Measurements from ENCODE around the gene NPAS3.

Gene NPAS3

GRCh38 chr14:33332497-33332896 lies 393.8 kb downstream of the NPAS3 start:
- no peak for DNase-seq (ENCODE audit: low spot score)

GRCh38 chr14:33335366-33335765 lies 396.7 kb downstream of the NPAS3 start:
- no peak for DNase-seq (ENCODE audit: low spot score)

GRCh38 chr14:33342299-33342974 lies 403.8 kb downstream of the NPAS3 start:
- no peak for DNase-seq (ENCODE audit: low spot score)

GRCh38 chr14:33343016-33343415 lies 404.3 kb downstream of the NPAS3 start:
- no peak for DNase-seq (ENCODE audit: low spot score)

GRCh38 chr14:33347796-33348195 lies 409.1 kb downstream of the NPAS3 start:
- DNase-seq (ENCODE audit: low spot score): no peak

- no peak for DNase-seq (ENCODE audit: low spot score)
Observed at GRCh38 chr14:33348510-33348909, 409.8 kb downstream of the NPAS3 start.

GRCh38 chr14:33349871-33350270 lies 411.2 kb downstream of the NPAS3 start:
- DNase-seq (ENCODE audit: low spot score): no peak

GRCh38 chr14:33350366-33350990 lies 411.8 kb downstream of the NPAS3 start:
- no peak for DNase-seq (ENCODE audit: low spot score)

GRCh38 chr14:33352821-33353220 lies 414.1 kb downstream of the NPAS3 start:
- DNase-seq (ENCODE audit: low spot score): no peak

GRCh38 chr14:33356181-33356580 lies 417.5 kb downstream of the NPAS3 start:
- DNase-seq (ENCODE audit: low spot score): no peak

GRCh38 chr14:33357225-33358010 lies 418.7 kb downstream of the NPAS3 start:
- DNase-seq (ENCODE audit: low spot score): no peak

- DNase-seq (ENCODE audit: low spot score): no peak
Observed at GRCh38 chr14:33359288-33359881, 420.7 kb downstream of the NPAS3 start.

- no peak for DNase-seq (ENCODE audit: low spot score)
Observed at GRCh38 chr14:33362934-33363333, 424.3 kb downstream of the NPAS3 start.

- no peak for DNase-seq (ENCODE audit: low spot score)
Observed at GRCh38 chr14:33363682-33364081, 425.0 kb downstream of the NPAS3 start.

GRCh38 chr14:33364466-33364865 lies 425.8 kb downstream of the NPAS3 start:
- no peak for DNase-seq (ENCODE audit: low spot score)

- DNase-seq (ENCODE audit: low spot score): no peak
Observed at GRCh38 chr14:33369041-33369440, 430.4 kb downstream of the NPAS3 start.

GRCh38 chr14:33369972-33370371 lies 431.3 kb downstream of the NPAS3 start:
- no peak for DNase-seq (ENCODE audit: low spot score)

GRCh38 chr14:33370426-33370825 lies 431.7 kb downstream of the NPAS3 start:
- DNase-seq (ENCODE audit: low spot score): no peak

GRCh38 chr14:33375196-33375595 lies 436.5 kb downstream of the NPAS3 start:
- DNase-seq (ENCODE audit: low spot score): no peak

GRCh38 chr14:33375786-33376185 lies 437.1 kb downstream of the NPAS3 start:
- DNase-seq (ENCODE audit: low spot score): no peak

GRCh38 chr14:33376510-33376909 lies 437.8 kb downstream of the NPAS3 start:
- no peak for DNase-seq (ENCODE audit: low spot score)

GRCh38 chr14:33377596-33378390 lies 439.1 kb downstream of the NPAS3 start:
- no peak for DNase-seq (ENCODE audit: low spot score)
